Lower leg skin (tissue), 3 donors: ENCODE results near the gene IPCEF1.

Experiments
- CTCF ChIP-seq, 3 donors: fragments of 450-650 bp; IDR thresholded peaks; one replicate each; pipeline ENCODE4 v1.5.1; 2016; ENCODE audit warnings: antibody characterized with exemption in 3 of 3, mild to moderate bottlenecking in 3 of 3, moderate library complexity in 2 of 3
- POLR2A ChIP-seq, 2 donors: fragments of 450-650 bp; IDR thresholded peaks; one replicate each; pipeline ENCODE4 v1.6.1; 2016 to 2017; ENCODE audit warnings: antibody characterized with exemption in 2 of 2, mild to moderate bottlenecking in 1 of 2, moderate library complexity in 1 of 2

- TF ChIP-seq CTCF (IDR thresholded peaks at IDR 0.05), result no peak
- no peak for TF ChIP-seq POLR2A (IDR thresholded peaks at IDR 0.05)
Observed at GRCh38 chr6:154395316-154395715, 38.7 kb upstream of the IPCEF1 start.
